Small intestine (tissue), 7 donors: Measurements from ENCODE around the gene TSC2. TPM values are rescaled to one million over a fixed set of nuclear protein-coding genes. Genes with fewer than 3 reads are reported as not detected.
"Not testable (repeated sequence)": the region's sequence is repeated elsewhere in the genome, so short reads cannot be mapped to it uniquely, and the experiment has no call there.

Source experiments
- DNase-seq, 2 donors: peaks; one replicate each; pipeline versions ENCODE4 v3.0.0 to v3.0.0-alpha.2; 2013
- FAIRE-seq: peaks from 2 replicates; lab custom pipeline; 2012; peaks lifted over from hg19 to GRCh38; lab: Jason Lieb, UNC
- H3K27ac ChIP-seq, 3 donors: one replicate each; pipeline ENCODE4 v1.5.1; 2013; ENCODE audit warnings: low read length in 2 of 3, mild to moderate bottlenecking in 2 of 3, control low read depth in 1 of 3, inconsistent platforms in 1 of 3, low read depth in 1 of 3, moderate library complexity in 1 of 3
- H3K27me3 ChIP-seq, 3 donors: one replicate each; pipeline ENCODE4 v1.6.1; 2013; ENCODE audit warnings: low read length in 3 of 3, inconsistent platforms in 1 of 3; ENCODE audit not compliant: control insufficient read depth in 3 of 3, insufficient read depth in 3 of 3
- H3K36me3 ChIP-seq, 3 donors: one replicate each; pipeline ENCODE4 v1.6.1; 2013; ENCODE audit warnings: low read length in 3 of 3, inconsistent platforms in 1 of 3, low read depth in 1 of 3, mild to moderate bottlenecking in 1 of 3, moderate library complexity in 1 of 3; ENCODE audit not compliant: control insufficient read depth in 3 of 3, insufficient read depth in 2 of 3
- H3K4me1 ChIP-seq, 3 donors: one replicate each; pipeline ENCODE4 v1.6.1; 2013; ENCODE audit warnings: low read length in 2 of 3, inconsistent platforms in 1 of 3, low read depth in 1 of 3, mild to moderate bottlenecking in 1 of 3, moderate library complexity in 1 of 3; ENCODE audit not compliant: control insufficient read depth in 3 of 3, insufficient read depth in 2 of 3
- H3K4me3 ChIP-seq, 3 donors: one replicate each; pipeline ENCODE4 v1.5.1; 2013; ENCODE audit warnings: low read length in 3 of 3, control low read depth in 1 of 3, inconsistent platforms in 1 of 3, low read depth in 1 of 3, mild to moderate bottlenecking in 1 of 3, moderate library complexity in 1 of 3
- H3K9me3 ChIP-seq, 2 donors: one replicate each; pipeline ENCODE4 v1.6.1; 2013; ENCODE audit warnings: low read depth in 1 of 2, low read length in 1 of 2; ENCODE audit not compliant: control insufficient read depth in 2 of 2, insufficient read depth in 1 of 2
- WGBS, 3 donors: extraction: QIAGEN DNeasy Blood & Tissue Kit; methylation state at CpG; one replicate each; pipeline ENCODE4 v1.1.7; 2013; 5-methylcytosine and 5-hydroxymethylcytosine counted together
- polyA plus RNA-seq, 4 donors: library from polyadenylated mRNA; stranded (reverse) in 3 of 4; unstranded in 1 of 4; fragments of 200-250 nt in 3 of 4; fragments of 120-200 nt in 1 of 4; gene quantifications; one replicate each; pipeline versions ENCODE4 v1.2.1 to v1.2.3, GENCODE V29; 2013
- donor health status: healthy with polysubstance abuse.
- donor health status: control.
- donor health status: control.
- donor health status: Bipolar disorder and iron deficiency.
- donor health status: healthy.

Gene TSC2
- polyA plus RNA-seq, 4 donors = 35.1 to 75.9 (median 60.1) TPM

GRCh38 chr16:2111009-2111353, 63.2 kb downstream of the TSC2 start:
- not testable (repeated sequence) for DNase-seq, H3K4me3 ChIP-seq, H3K9me3 ChIP-seq, FAIRE-seq, H3K4me1 ChIP-seq, H3K27ac ChIP-seq, H3K27me3 ChIP-seq
- H3K36me3 ChIP-seq = peaks cover 0 to 55% (median 5%) of the 10 kb centered on the region in 3 donors
- 97 to 99% (median 97%) methylated on average over 24 to 36 of the region's 36 CpGs for WGBS, 3 donors

GRCh38 chr16:2111412-2112335, 63.9 kb downstream of the TSC2 start:
- H3K4me3 ChIP-seq, H3K9me3 ChIP-seq, H3K27me3 ChIP-seq, FAIRE-seq, DNase-seq, H3K27ac ChIP-seq, H3K4me1 ChIP-seq: not testable (repeated sequence)
- 95 to 97% (median 96%) methylated on average over 50 to 65 of the region's 65 CpGs for WGBS, 3 donors
- H3K36me3 ChIP-seq = peaks cover 0 to 60% (median 5%) of the 10 kb centered on the region in 3 donors

- H3K36me3 ChIP-seq = peaks cover 0 to 55% (median 5%) of the 10 kb centered on the region in 3 donors
- not testable (repeated sequence) for FAIRE-seq, H3K27me3 ChIP-seq, H3K27ac ChIP-seq, H3K4me3 ChIP-seq, H3K4me1 ChIP-seq, DNase-seq, H3K9me3 ChIP-seq
- 78 to 84% (median 83%) methylated on average over 23 to 30 of the region's 30 CpGs for WGBS, 3 donors
Measured at GRCh38 chr16:2112539-2113106, 64.8 kb downstream of the TSC2 start.

GRCh38 chr16:2114225-2114624, 66.4 kb downstream of the TSC2 start:
- not testable (repeated sequence) for H3K27ac ChIP-seq, H3K27me3 ChIP-seq, H3K9me3 ChIP-seq, H3K4me3 ChIP-seq, H3K4me1 ChIP-seq, DNase-seq, FAIRE-seq
- H3K36me3 ChIP-seq = peaks cover 0 to 48% (median 5%) of the 10 kb centered on the region in 3 donors
- WGBS, 3 donors = 96 to 97% (median 96%) methylated on average over 24 to 26 of the region's 26 CpGs

GRCh38 chr16:2114885-2115590, 67.3 kb downstream of the TSC2 start:
- FAIRE-seq, H3K9me3 ChIP-seq, H3K4me1 ChIP-seq, H3K27ac ChIP-seq, DNase-seq, H3K4me3 ChIP-seq, H3K27me3 ChIP-seq: not testable (repeated sequence)
- H3K36me3 ChIP-seq = peaks cover 0 to 47% (median 5%) of the 10 kb centered on the region in 3 donors
- WGBS, 3 donors = 87 to 89% (median 88%) methylated on average over 17 to 32 of the region's 34 CpGs

DNA sequence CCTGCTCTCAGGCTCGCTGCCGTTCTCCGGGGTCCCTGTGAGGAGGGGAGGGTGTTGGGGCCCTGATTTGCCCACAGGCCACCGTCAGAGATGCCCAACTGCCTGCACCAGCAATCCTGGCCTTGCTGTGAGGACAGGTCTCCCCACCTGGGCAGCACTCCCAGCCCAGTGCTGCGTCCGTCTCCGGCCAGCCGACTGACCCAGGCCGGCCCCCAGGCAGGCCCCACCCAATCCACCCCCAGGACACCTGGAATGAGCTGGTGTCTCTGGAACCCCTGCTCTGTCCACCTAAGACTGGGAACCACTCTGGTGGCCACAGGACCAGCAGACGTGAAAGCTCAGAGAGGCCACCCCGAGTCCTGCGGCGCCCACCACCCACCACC, 67.8 kb downstream of the TSC2 start:
- DNase-seq (no peak), FAIRE-seq (no peak)
- H3K9me3 ChIP-seq = no peaks in the 10 kb centered on the region
- WGBS, 3 donors = 90 to 95% (median 91%) methylated on average over 10 to 13 of the region's 13 CpGs
- no peaks in the 10 kb centered on the region for H3K27me3 ChIP-seq
- no peak overlapping the region for H3K4me3 ChIP-seq
- peaks cover 0 to 42% (median 5%) of the 10 kb centered on the region in 3 donors for H3K36me3 ChIP-seq
- no peak overlapping the region for H3K27ac ChIP-seq
- H3K4me1 ChIP-seq = no peaks in the 10 kb centered on the region

DNA sequence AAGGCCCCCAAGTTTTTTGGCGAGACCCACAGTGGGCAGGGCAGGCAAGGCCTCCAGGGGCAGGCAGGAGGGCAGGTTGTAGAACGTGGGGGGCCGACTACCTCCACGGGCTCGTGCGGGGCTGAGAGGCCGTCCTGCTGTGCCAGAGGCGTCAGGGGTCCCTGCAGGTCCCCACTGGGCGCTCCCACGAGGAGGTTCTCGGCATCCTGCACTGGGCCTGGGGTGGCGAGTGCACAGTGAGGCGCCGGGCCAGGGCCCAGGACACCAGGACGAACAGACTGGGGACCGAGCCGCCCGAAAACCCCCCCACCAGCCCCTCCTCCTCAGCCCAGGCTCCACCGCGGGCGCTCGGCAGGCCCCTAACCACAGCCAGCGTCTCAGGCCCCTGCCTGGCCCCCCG, 68.6 kb downstream of the TSC2 start:
- not testable (repeated sequence) for DNase-seq

DNA sequence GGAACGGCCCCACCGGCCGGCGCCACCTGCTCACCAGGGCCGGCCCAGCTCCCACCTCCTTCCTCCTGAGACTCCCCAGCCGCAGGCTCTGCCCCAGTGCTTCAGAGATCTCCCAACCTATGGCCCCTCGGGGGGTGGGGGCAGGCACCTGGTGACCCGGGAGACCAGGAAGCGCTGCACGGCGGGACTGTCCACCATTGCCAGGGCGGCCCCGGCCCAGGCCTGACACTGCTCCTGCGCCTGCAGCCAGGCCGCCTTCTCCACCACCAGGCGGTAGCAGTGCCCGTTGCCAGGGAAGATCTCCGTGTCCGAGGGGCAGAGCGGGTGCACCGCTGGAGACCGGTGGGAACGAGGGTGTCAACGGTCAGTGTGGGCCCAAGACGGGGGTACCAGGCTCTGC, 69.6 kb downstream of the TSC2 start:
- DNase-seq, H3K9me3 ChIP-seq, FAIRE-seq, H3K27ac ChIP-seq, H3K4me3 ChIP-seq, H3K27me3 ChIP-seq, H3K4me1 ChIP-seq: not testable (repeated sequence)
- peaks cover 0 to 29% (median 5%) of the 10 kb centered on the region in 3 donors for H3K36me3 ChIP-seq
- WGBS, 3 donors = 93 to 95% (median 95%) methylated on average over 12 to 25 of the region's 25 CpGs

More for the DNA sequence above, 68.6 kb downstream of the TSC2 start:
- H3K4me1 ChIP-seq, H3K9me3 ChIP-seq, H3K27me3 ChIP-seq, H3K27ac ChIP-seq, H3K4me3 ChIP-seq, FAIRE-seq: not testable (repeated sequence)
- 88 to 90% (median 90%) methylated on average over 9 to 19 of the region's 24 CpGs for WGBS, 3 donors
- H3K36me3 ChIP-seq = peaks cover 0 to 34% (median 5%) of the 10 kb centered on the region in 3 donors
